Vagina (tissue), 2 donors: ENCODE data around the gene TYW5. TPM values are rescaled to one million over a fixed set of nuclear protein-coding genes. Genes with fewer than 3 reads are reported as not detected.

Experiments used
- DNase-seq, 2 donors: peaks; one replicate each; pipeline ENCODE4 v3.0.0-alpha.2; 2017; ENCODE audit errors: extremely low spot score in 2 of 2
- H3K27ac ChIP-seq: fragments of 200-600 bp; sonication (generic); one replicate; pipeline ENCODE4 v1.5.1; 2019
- H3K27me3 ChIP-seq: fragments of 200-600 bp; sonication (generic); one replicate; pipeline ENCODE4 v1.5.1; 2019
- H3K36me3 ChIP-seq, 2 donors: fragments of 200-600 bp; sonication (generic); one replicate each; pipeline ENCODE4 v1.5.1; 2017 to 2019
- H3K4me1 ChIP-seq: fragments of 200-600 bp; sonication (generic); one replicate; pipeline ENCODE4 v1.5.1; 2019
- H3K4me3 ChIP-seq, 2 donors: fragments of 200-600 bp; sonication (generic); 1 replicate in 1 of 2; 2 replicates in 1 of 2; pipeline ENCODE4 v1.5.1; 2016 to 2019
- H3K9me3 ChIP-seq: fragments of 200-600 bp; sonication (generic); one replicate; pipeline ENCODE4 v1.5.1; 2019
- POLR2A ChIP-seq, 2 donors: fragments of 450-650 bp; IDR thresholded peaks; one replicate each; pipeline ENCODE4 v1.6.1; 2017; ENCODE audit warnings: antibody characterized with exemption in 2 of 2, mild to moderate bottlenecking in 2 of 2, moderate library complexity in 2 of 2
- POLR2AphosphoS5 ChIP-seq, 2 donors: sonication (generic); formaldehyde crosslinking; IDR thresholded peaks; one replicate each; pipeline ENCODE4 v1.9.0; 2017; ENCODE audit warnings: antibody characterized with exemption in 2 of 2, mild to moderate bottlenecking in 2 of 2, low read depth in 1 of 2; ENCODE audit not compliant: insufficient read depth in 1 of 2
- intact Hi-C: fragments of 100-400 bp; cut with DNase I; formaldehyde crosslinking; loops from one replicate; pipeline ENCODE4 v1.15.1; 2023
- total RNA-seq: library from RNA; depleted of rRNA; stranded (reverse); fragments of >200 nt; gene quantifications from one replicate; pipeline ENCODE4 v1.2.3, GENCODE V29; 2016
- TF ChIP-seq, protein P1 (sequence below), 3 experiments: fragments of 450-650 bp in 2 of 3; fragments of 200-600 bp in 1 of 3; sonication (generic) in 1 of 3; IDR thresholded peaks; one replicate each; pipeline ENCODE4 v1.5.1; 2017 to 2019; ENCODE audit warnings: antibody characterized with exemption in 3 of 3, mild to moderate bottlenecking in 2 of 3, moderate library complexity in 2 of 3

Gene TYW5
- total RNA-seq, 1 donor from 2014 or later, result 5.2 TPM

DNA sequence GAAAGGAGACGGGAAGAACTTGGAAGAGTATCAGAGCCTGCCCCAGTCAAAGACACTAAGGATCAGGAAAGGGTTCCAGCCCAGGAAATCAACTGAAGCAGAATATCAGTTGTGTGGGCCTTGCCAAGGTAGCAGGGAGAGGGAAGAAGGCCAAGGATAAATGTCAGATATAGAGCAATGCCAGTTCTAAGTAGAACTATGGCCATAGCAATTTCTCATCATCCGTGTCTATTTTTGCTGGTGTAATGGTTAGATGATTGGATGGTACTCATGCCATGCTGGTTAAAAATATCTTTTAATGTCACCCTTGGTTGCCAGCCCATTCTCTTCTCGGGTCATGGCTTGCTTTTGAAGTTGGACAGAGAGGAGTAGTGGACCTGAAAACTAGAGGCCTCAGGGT, 42.0 kb upstream of the TYW5 start:
- Histone ChIP-seq H3K27ac (no peak overlapping the region), H3K4me1 (no peaks in the 10 kb centered on the region), H3K36me3 (no peaks in the 10 kb centered on the region), H3K4me3 (no peak overlapping the region), H3K9me3 (no peaks in the 10 kb centered on the region), H3K27me3 (no peaks in the 10 kb centered on the region)
- TF ChIP-seq POLR2A (IDR thresholded peaks at IDR 0.05) (no peak), POLR2AphosphoS5 (IDR thresholded peaks at IDR 0.05; ENCODE audit: insufficient read depth in 1 of 2, low read depth in 1 of 2) (no peak)
- TF ChIP-seq, protein P1, sequence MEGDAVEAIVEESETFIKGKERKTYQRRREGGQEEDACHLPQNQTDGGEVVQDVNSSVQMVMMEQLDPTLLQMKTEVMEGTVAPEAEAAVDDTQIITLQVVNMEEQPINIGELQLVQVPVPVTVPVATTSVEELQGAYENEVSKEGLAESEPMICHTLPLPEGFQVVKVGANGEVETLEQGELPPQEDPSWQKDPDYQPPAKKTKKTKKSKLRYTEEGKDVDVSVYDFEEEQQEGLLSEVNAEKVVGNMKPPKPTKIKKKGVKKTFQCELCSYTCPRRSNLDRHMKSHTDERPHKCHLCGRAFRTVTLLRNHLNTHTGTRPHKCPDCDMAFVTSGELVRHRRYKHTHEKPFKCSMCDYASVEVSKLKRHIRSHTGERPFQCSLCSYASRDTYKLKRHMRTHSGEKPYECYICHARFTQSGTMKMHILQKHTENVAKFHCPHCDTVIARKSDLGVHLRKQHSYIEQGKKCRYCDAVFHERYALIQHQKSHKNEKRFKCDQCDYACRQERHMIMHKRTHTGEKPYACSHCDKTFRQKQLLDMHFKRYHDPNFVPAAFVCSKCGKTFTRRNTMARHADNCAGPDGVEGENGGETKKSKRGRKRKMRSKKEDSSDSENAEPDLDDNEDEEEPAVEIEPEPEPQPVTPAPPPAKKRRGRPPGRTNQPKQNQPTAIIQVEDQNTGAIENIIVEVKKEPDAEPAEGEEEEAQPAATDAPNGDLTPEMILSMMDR (IDR thresholded peaks at IDR 0.05), result no peak
- no peak for DNase-seq
- intact Hi-C loops, result no loop called here

DNA sequence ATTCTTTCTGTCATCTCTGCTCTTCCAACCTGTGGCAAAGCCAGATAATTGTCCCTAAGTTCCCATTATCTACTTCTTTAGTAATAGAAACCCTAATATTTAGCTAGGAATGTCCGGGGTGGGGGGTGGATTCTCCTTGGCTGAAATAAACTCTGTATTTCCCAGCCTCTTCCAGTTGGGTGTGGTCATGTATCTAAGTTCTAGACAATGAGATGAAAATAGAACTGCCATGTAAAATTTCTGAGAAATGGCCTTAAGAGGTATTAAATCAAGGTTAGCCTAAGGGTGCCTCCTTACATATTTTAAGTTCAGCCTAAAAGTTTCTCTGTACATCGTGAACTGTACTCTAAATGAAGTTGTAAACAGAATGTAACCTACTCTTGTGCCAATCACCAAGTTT, 39.6 kb upstream of the TYW5 start:
- no peaks in the 10 kb centered on the region for H3K9me3 ChIP-seq
- no peaks in the 10 kb centered on the region for H3K27me3 ChIP-seq
- no peaks in the 10 kb centered on the region for H3K36me3 ChIP-seq
- H3K4me1 ChIP-seq, result no peaks in the 10 kb centered on the region
- no peak overlapping the region for H3K27ac ChIP-seq
- DNase-seq, result no peak
- intact Hi-C loops, result no loop called here
- H3K4me3 ChIP-seq, result no peak overlapping the region
- TF ChIP-seq POLR2AphosphoS5 (IDR thresholded peaks at IDR 0.05; ENCODE audit: insufficient read depth in 1 of 2, low read depth in 1 of 2) (no peak), POLR2A (IDR thresholded peaks at IDR 0.05) (no peak)
- TF ChIP-seq, protein P1 (IDR thresholded peaks at IDR 0.05), result no peak

DNA sequence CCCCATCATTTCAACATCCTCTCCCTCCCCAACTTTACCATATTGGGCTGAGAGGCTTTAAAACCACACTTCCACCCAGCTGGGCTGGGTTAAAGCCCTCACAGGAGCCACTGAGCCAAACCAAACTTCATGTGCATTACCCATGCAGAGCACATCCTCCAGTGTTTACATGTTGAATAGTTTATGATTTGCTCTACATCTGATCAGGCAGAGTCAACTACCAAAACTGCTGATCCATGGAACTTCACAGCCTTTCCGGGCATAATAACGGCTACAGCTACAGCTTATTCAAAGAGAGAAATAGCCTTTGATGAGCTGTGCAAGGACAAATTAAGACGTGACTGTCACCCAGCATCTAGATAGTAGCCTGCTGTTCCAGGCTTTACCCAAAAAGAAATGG, 39.1 kb upstream of the TYW5 start:
- DNase-seq, result no peak
- no peaks in the 10 kb centered on the region for H3K4me1 ChIP-seq
- H3K36me3 ChIP-seq, result no peaks in the 10 kb centered on the region
- no peak overlapping the region for H3K27ac ChIP-seq
- H3K27me3 ChIP-seq, result no peaks in the 10 kb centered on the region
- no peak overlapping the region for H3K4me3 ChIP-seq
- intact Hi-C loops, result no loop called here
- no peak for TF ChIP-seq POLR2AphosphoS5 (IDR thresholded peaks at IDR 0.05; ENCODE audit: insufficient read depth in 1 of 2, low read depth in 1 of 2)
- TF ChIP-seq, protein P1 (IDR thresholded peaks at IDR 0.05), result no peak
- no peak for TF ChIP-seq POLR2A (IDR thresholded peaks at IDR 0.05)
- H3K9me3 ChIP-seq, result no peaks in the 10 kb centered on the region

DNA sequence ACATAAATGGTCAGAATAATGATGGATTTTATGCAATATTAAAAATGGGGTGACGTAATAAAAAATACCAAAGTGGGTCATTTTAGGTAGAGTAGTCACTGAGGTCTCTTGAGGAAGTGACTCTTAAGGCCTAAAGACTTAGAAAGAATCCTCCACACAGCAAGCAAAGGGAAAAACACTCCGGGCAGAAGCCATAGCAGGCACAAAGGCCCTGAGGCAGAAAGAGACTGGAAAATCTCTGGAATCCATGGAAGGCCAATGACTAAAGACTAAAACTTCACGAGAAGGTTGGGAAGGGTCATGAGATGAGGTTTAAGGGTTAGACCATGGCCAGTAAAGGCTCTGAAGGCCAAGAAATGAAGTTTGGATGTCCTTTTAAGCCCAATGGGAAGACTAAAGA, 37.0 kb upstream of the TYW5 start:
- no peaks in the 10 kb centered on the region for H3K9me3 ChIP-seq
- intact Hi-C loops, result no loop called here
- peaks cover 13% of the 10 kb centered on the region for H3K4me1 ChIP-seq
- H3K27ac ChIP-seq, result no peak overlapping the region
- no peaks in the 10 kb centered on the region for H3K36me3 ChIP-seq
- TF ChIP-seq, protein P1 (IDR thresholded peaks at IDR 0.05), result no peak
- TF ChIP-seq POLR2A (IDR thresholded peaks at IDR 0.05) (no peak), POLR2AphosphoS5 (IDR thresholded peaks at IDR 0.05; ENCODE audit: insufficient read depth in 1 of 2, low read depth in 1 of 2) (no peak)
- DNase-seq, result no peak
- no peak overlapping the region for H3K4me3 ChIP-seq
- H3K27me3 ChIP-seq, result no peaks in the 10 kb centered on the region

DNA sequence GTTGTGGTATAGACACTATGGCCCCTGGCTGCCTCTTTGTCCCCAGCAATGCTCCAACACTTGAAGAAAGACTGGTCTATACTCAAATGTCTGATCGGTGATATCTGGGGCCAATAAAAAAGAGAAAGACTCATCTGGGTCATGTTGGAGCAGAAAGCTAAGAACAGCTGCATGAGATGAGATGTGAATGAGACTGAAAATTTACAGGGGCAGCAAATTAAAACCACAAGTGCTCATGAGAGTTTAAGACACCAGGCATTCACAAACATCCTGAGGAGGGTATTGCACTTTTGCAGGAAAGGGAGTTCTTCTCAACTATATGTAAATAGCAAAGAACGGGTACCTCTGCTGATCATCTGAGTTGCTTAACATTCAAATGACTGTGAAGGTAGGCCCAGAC, 36.4 kb upstream of the TYW5 start:
- H3K27me3 ChIP-seq, result no peaks in the 10 kb centered on the region
- TF ChIP-seq, protein P1 (IDR thresholded peaks at IDR 0.05), result no peak
- no peak for TF ChIP-seq POLR2A (IDR thresholded peaks at IDR 0.05)
- TF ChIP-seq POLR2AphosphoS5 (IDR thresholded peaks at IDR 0.05; ENCODE audit: insufficient read depth in 1 of 2, low read depth in 1 of 2), result no peak
- intact Hi-C loops, result no loop called here
- no peak overlapping the region for H3K4me3 ChIP-seq
- H3K36me3 ChIP-seq, result no peaks in the 10 kb centered on the region
- no peak for DNase-seq
- no peak overlapping the region for H3K27ac ChIP-seq
- no peaks in the 10 kb centered on the region for H3K9me3 ChIP-seq
- peaks cover 15% of the 10 kb centered on the region for H3K4me1 ChIP-seq
